ENCODE measurements around the gene ZNF700.

GRCh38 chr19:11982526-11982925 is 57.6 kb downstream of the ZNF700 start:
- TF ChIP-seq CTCF (IDR thresholded peaks at IDR 0.05): no peak
- TF ChIP-seq EP300 (IDR thresholded peaks at IDR 0.05): no peak

Data from tibial nerve (tissue), 4 donors.